Measurements from ENCODE around the gene DNMT3A.
A peak's percentile ranks its signal among the peaks of the same experiment; 100 is the strongest.
"Not testable (repeated sequence)": the region's sequence is repeated elsewhere in the genome, so short reads cannot be mapped to it uniquely, and the experiment has no call there.

Gene DNMT3A

GRCh38 chr2:25274868-25275574, 66.7 kb downstream of the DNMT3A start:
- Histone ChIP-seq H3K4me3 (ENCODE audit: low read length, poor library complexity, severe bottlenecking) (no peak overlapping the region), H3K4me1 (ENCODE audit: insufficient read depth, low read length, poor library complexity, severe bottlenecking) (peaks cover 35% of the 10 kb centered on the region), H3K9ac (ENCODE audit: low read depth, low read length, poor library complexity, severe bottlenecking) (peak overlapping the region; percentile 47), H3K79me2 (ENCODE audit: insufficient read depth, low read length) (no peaks in the 10 kb centered on the region), H2AFZ (ENCODE audit: low read length) (no peak overlapping the region), H3K4me2 (ENCODE audit: low read depth, low read length, poor library complexity, severe bottlenecking) (peak overlapping the region; percentile 60), H3K27me3 (ENCODE audit: insufficient read depth, low read length, poor library complexity, severe bottlenecking) (no peaks in the 10 kb centered on the region), H3K36me3 (ENCODE audit: insufficient read depth, low read length) (no peaks in the 10 kb centered on the region; the same call in 1 of the 2 replicates), H3K9me3 (ENCODE audit: insufficient read depth, low read depth, low read length) (no peaks in the 10 kb centered on the region), H3K9me2 (replicated peaks; ENCODE audit: low read depth, low read length) (no peaks in the 10 kb centered on the region), H3F3A (ENCODE audit: low read depth) (no peaks in the 10 kb centered on the region), H4K20me1 (ENCODE audit: insufficient read depth, low read length, poor library complexity, severe bottlenecking) (no peaks in the 10 kb centered on the region)
- TF ChIP-seq EZH2phosphoT487 (IDR thresholded peaks at IDR 0.05; ENCODE audit: borderline replicate concordance) = no peak
- TF ChIP-seq CTCF (conservative IDR thresholded peaks at IDR 0.05; ENCODE audit: low read length) = no peak

GRCh38 chr2:25273985-25274535, 67.7 kb downstream of the DNMT3A start:
- H3K27me3 ChIP-seq (ENCODE audit: insufficient read depth, low read length, poor library complexity, severe bottlenecking) = no peaks in the 10 kb centered on the region
- H3K4me3 ChIP-seq (ENCODE audit: low read length, poor library complexity, severe bottlenecking) = peak overlapping the region; percentile 37
- H3K79me2 ChIP-seq (ENCODE audit: insufficient read depth, low read length) = no peaks in the 10 kb centered on the region
- no peak overlapping the region for H2AFZ ChIP-seq (ENCODE audit: low read length)
- peak overlapping the region; percentile 78 for H3K9ac ChIP-seq (ENCODE audit: low read depth, low read length, poor library complexity, severe bottlenecking)
- H3F3A ChIP-seq (ENCODE audit: low read depth) = no peaks in the 10 kb centered on the region
- no peaks in the 10 kb centered on the region for H4K20me1 ChIP-seq (ENCODE audit: insufficient read depth, low read length, poor library complexity, severe bottlenecking)
- TF ChIP-seq CTCF (conservative IDR thresholded peaks at IDR 0.05; ENCODE audit: low read length) = no peak
- TF ChIP-seq EZH2phosphoT487 (IDR thresholded peaks at IDR 0.05; ENCODE audit: borderline replicate concordance) = no peak
- H3K9me3 ChIP-seq (ENCODE audit: insufficient read depth, low read depth, low read length) = no peaks in the 10 kb centered on the region
- H3K36me3 ChIP-seq (ENCODE audit: insufficient read depth, low read length) = peaks cover 5% of the 10 kb centered on the region; the same call in 1 of the 2 replicates
- H3K4me2 ChIP-seq (ENCODE audit: low read depth, low read length, poor library complexity, severe bottlenecking) = peak overlapping the region; percentile 60
- no peaks in the 10 kb centered on the region for H3K9me2 ChIP-seq (replicated peaks; ENCODE audit: low read depth, low read length)
- peaks cover 31% of the 10 kb centered on the region for H3K4me1 ChIP-seq (ENCODE audit: insufficient read depth, low read length, poor library complexity, severe bottlenecking)

DNA sequence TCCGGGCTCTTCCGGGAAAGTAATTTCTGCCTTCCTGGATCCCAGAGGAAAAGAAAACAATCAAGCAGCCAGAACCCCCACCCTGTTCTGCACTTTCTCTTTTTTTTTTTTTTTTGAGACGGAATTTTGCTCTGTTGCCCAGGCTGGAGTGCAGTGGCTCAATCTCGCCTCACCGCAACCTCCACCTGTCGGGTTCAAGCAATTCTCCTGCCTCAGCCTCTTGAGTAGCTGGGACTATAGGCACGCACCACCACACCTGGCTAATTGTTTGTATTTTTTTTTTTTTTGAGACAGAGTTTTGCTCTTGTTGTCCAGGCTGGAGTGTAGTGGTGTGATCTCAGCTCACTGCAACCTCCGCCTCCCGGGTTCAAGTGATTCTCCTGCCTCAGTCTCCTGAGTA, 69.0 kb downstream of the DNMT3A start:
- H2AFZ ChIP-seq (ENCODE audit: low read length); H3K36me3 ChIP-seq (ENCODE audit: insufficient read depth, low read length); H3K9me2 ChIP-seq (replicated peaks; ENCODE audit: low read depth, low read length); H3K4me3 ChIP-seq (ENCODE audit: low read length, poor library complexity, severe bottlenecking); H3K27me3 ChIP-seq (ENCODE audit: insufficient read depth, low read length, poor library complexity, severe bottlenecking); H3F3A ChIP-seq (ENCODE audit: low read depth); H3K4me2 ChIP-seq (ENCODE audit: low read depth, low read length, poor library complexity, severe bottlenecking); H3K79me2 ChIP-seq (ENCODE audit: insufficient read depth, low read length); H3K9me3 ChIP-seq (ENCODE audit: insufficient read depth, low read depth, low read length); H4K20me1 ChIP-seq (ENCODE audit: insufficient read depth, low read length, poor library complexity, severe bottlenecking): not testable (repeated sequence)
- Histone ChIP-seq H3K4me1 (ENCODE audit: insufficient read depth, low read length, poor library complexity, severe bottlenecking) (peaks cover 29% of the 10 kb centered on the region), H3K9ac (ENCODE audit: low read depth, low read length, poor library complexity, severe bottlenecking) (peak overlapping the region; percentile 78)

- Histone ChIP-seq H3K9me3 (ENCODE audit: insufficient read depth, low read depth, low read length) (no peaks in the 10 kb centered on the region), H3K79me2 (ENCODE audit: insufficient read depth, low read length) (no peaks in the 10 kb centered on the region), H3K4me3 (ENCODE audit: low read length, poor library complexity, severe bottlenecking) (no peak overlapping the region), H3K4me1 (ENCODE audit: insufficient read depth, low read length, poor library complexity, severe bottlenecking) (peaks cover 38% of the 10 kb centered on the region), H3K36me3 (ENCODE audit: insufficient read depth, low read length) (peaks cover 5% of the 10 kb centered on the region; the same call in 1 of the 2 replicates), H3K9me2 (replicated peaks; ENCODE audit: low read depth, low read length) (no peaks in the 10 kb centered on the region), H3K9ac (ENCODE audit: low read depth, low read length, poor library complexity, severe bottlenecking) (no peak overlapping the region), H3F3A (ENCODE audit: low read depth) (no peaks in the 10 kb centered on the region), H3K27me3 (ENCODE audit: insufficient read depth, low read length, poor library complexity, severe bottlenecking) (no peaks in the 10 kb centered on the region), H3K4me2 (ENCODE audit: low read depth, low read length, poor library complexity, severe bottlenecking) (no peak overlapping the region), H2AFZ (ENCODE audit: low read length) (no peak overlapping the region), H4K20me1 (ENCODE audit: insufficient read depth, low read length, poor library complexity, severe bottlenecking) (no peaks in the 10 kb centered on the region)
- TF ChIP-seq CTCF (conservative IDR thresholded peaks at IDR 0.05; ENCODE audit: low read length) = no peak
- TF ChIP-seq EZH2phosphoT487 (IDR thresholded peaks at IDR 0.05; ENCODE audit: borderline replicate concordance) = no peak
Observed at GRCh38 chr2:25270061-25270460, 71.7 kb downstream of the DNMT3A start.

Data from Loucy (cell line).